SK-N-SH (cell line): ENCODE data around the gene GUCY1A2. TPM values are rescaled to one million over a fixed set of nuclear protein-coding genes. Genes with fewer than 3 reads are reported as not detected.

Experiments used
- CTCF ChIA-PET: fragments of 300-600, 350-600 bp; formaldehyde crosslinking; extraction: SDS; loops from one replicate; lab custom pipeline; 2021; lab: Yijun Ruan, JAX
- POLR2A ChIA-PET: fragments of 350-600 bp; sonication (Branson Sonifier 250); formaldehyde crosslinking; extraction: SDS; loops from one replicate; lab custom pipeline; 2020; ENCODE audit warnings: antibody characterized with exemption, inconsistent platforms; lab: Yijun Ruan, JAX
- DNase-seq: peaks from one replicate; pipeline ENCODE4 v3.0.0; 2012
- H2AFZ ChIP-seq: fragments of 200-600 bp; sonication (generic); 2 replicates; pipeline ENCODE4 v1.8.1; 2016; ENCODE audit warnings: antibody characterized with exemption, mild to moderate bottlenecking, low read depth
- H3F3A ChIP-seq: fragments of 200-600 bp; sonication (generic); replicated peaks from 2 replicates; pipeline ENCODE3; 2016; ENCODE audit warnings: antibody characterized with exemption, mild to moderate bottlenecking; ENCODE audit not compliant: insufficient read depth
- H3K27ac ChIP-seq, 2 experiments: fragments of 200-500 bp in 1 of 2; fragments of 200-600 bp in 1 of 2; sonication (Bioruptor generic) in 1 of 2; sonication (generic), shearing (Covaris generic) in 1 of 2; 2 replicates each; pipeline versions ENCODE4 v1.5.1 to v1.6.1; 2014 to 2016; ENCODE audit warnings: low read depth in 2 of 2, inconsistent platforms in 1 of 2, low read length in 1 of 2, mild to moderate bottlenecking in 1 of 2, mixed read lengths in 1 of 2
- H3K27me3 ChIP-seq: fragments of 200-600 bp; sonication (generic), shearing (Covaris generic); 2 replicates; pipeline ENCODE4 v1.6.1; 2016; ENCODE audit warnings: mixed run types; ENCODE audit not compliant: insufficient read depth
- H3K36me3 ChIP-seq, 2 experiments: fragments of 200-500 bp in 1 of 2; fragments of 200-600 bp in 1 of 2; sonication (Bioruptor generic) in 1 of 2; sonication (generic) in 1 of 2; replicated peaks in 1 of 2; 2 replicates each; pipeline versions ENCODE3 to v1.5.1; 2014 to 2016; ENCODE audit warnings: low read length in 1 of 2, mild to moderate bottlenecking in 1 of 2; ENCODE audit not compliant: insufficient read depth in 2 of 2, control insufficient read depth in 1 of 2
- H3K4me1 ChIP-seq, 2 experiments: fragments of 200-500 bp in 1 of 2; fragments of 200-600 bp in 1 of 2; sonication (Bioruptor generic) in 1 of 2; sonication (generic), shearing (Covaris generic) in 1 of 2; 2 replicates each; pipeline versions ENCODE4 v1.5.1 to v1.6.1; 2014 to 2016; ENCODE audit warnings: low read depth in 1 of 2, low read length in 1 of 2, mixed run types in 1 of 2; ENCODE audit not compliant: insufficient read depth in 2 of 2, control insufficient read depth in 1 of 2
- H3K4me2 ChIP-seq: fragments of 200-600 bp; sonication (generic), shearing (Covaris generic); 2 replicates; pipeline ENCODE4 v1.6.1; 2017; ENCODE audit warnings: mixed run types
- H3K4me3 ChIP-seq, 2 experiments: fragments of 200-500 bp in 1 of 2; fragments of 200-600 bp in 1 of 2; sonication (Bioruptor generic) in 1 of 2; sonication (generic), shearing (Covaris generic) in 1 of 2; 2 replicates each; pipeline versions ENCODE4 v1.5.1 to v1.8.1; 2014 to 2016; ENCODE audit warnings: low read depth in 2 of 2, inconsistent platforms in 1 of 2, low read length in 1 of 2, mild to moderate bottlenecking in 1 of 2, mixed read lengths in 1 of 2, moderate library complexity in 1 of 2
- H3K79me2 ChIP-seq: fragments of 200-600 bp; sonication (generic); 2 replicates; pipeline ENCODE4 v1.8.1; 2017; ENCODE audit warnings: mild to moderate bottlenecking; ENCODE audit not compliant: insufficient read depth
- H3K9ac ChIP-seq: fragments of 200-600 bp; sonication (generic); 2 replicates; pipeline ENCODE4 v1.6.1; 2017; ENCODE audit warnings: mixed run types
- H3K9me2 ChIP-seq: fragments of 200-600 bp; sonication (generic); 2 replicates; pipeline ENCODE4 v1.6.1; 2017; ENCODE audit warnings: mixed run types
- H3K9me3 ChIP-seq: fragments of 200-600 bp; sonication (generic); 2 replicates; pipeline ENCODE4 v1.6.1; 2017; ENCODE audit warnings: mixed run types, mild to moderate bottlenecking, moderate library complexity
- H4K20me1 ChIP-seq: fragments of 200-600 bp; sonication (generic); 2 replicates; pipeline ENCODE4 v1.6.1; 2017; ENCODE audit warnings: mild to moderate bottlenecking, mixed run types; ENCODE audit not compliant: insufficient read depth
- CTCF ChIP-seq: fragments of 200-600 bp; sonication (generic); IDR thresholded peaks from 2 replicates; pipeline ENCODE4 v1.6.1; 2017; ENCODE audit warnings: antibody characterized with exemption, mild to moderate bottlenecking, moderate library complexity
- EP300 ChIP-seq, 2 experiments: IDR thresholded peaks; 2 replicates each; pipeline versions ENCODE4 v1.4.0 to v1.6.1; 2012; ENCODE audit warnings: borderline replicate concordance in 1 of 2, low read depth in 1 of 2, low read length in 1 of 2
- FOSL2 ChIP-seq: IDR thresholded peaks from 2 replicates; pipeline ENCODE4 v1.4.0; 2012; ENCODE audit warnings: low read depth, mild to moderate bottlenecking, moderate library complexity, borderline replicate concordance
- FOXM1 ChIP-seq: IDR thresholded peaks from 2 replicates; pipeline ENCODE4 v1.4.0; 2012; ENCODE audit warnings: low read depth, mild to moderate bottlenecking
- GABPA ChIP-seq: IDR thresholded peaks from 2 replicates; pipeline ENCODE4 v1.4.0; 2012; ENCODE audit warnings: low read depth, mild to moderate bottlenecking
- GATA2 ChIP-seq: sonication (generic); formaldehyde crosslinking; IDR thresholded peaks from 2 replicates; pipeline ENCODE4 v1.5.0; 2020; ENCODE audit warnings: mild to moderate bottlenecking, missing genetic modification reagents
- JUND ChIP-seq: IDR thresholded peaks from 2 replicates; pipeline ENCODE4 v1.4.0; 2012
- MXI1 ChIP-seq: IDR thresholded peaks from 2 replicates; pipeline ENCODE4 v1.6.1; 2012; ENCODE audit warnings: mild to moderate bottlenecking, low read depth, low read length, improper control_type of control experiment
- PBX3 ChIP-seq: IDR thresholded peaks from 2 replicates; pipeline ENCODE4; 2012
- POLR2AphosphoS5 ChIP-seq: IDR thresholded peaks from 2 replicates; pipeline ENCODE4 v1.6.1; 2012; ENCODE audit warnings: low read depth, low read length
- RAD21 ChIP-seq: IDR thresholded peaks from 2 replicates; pipeline ENCODE4 v1.6.1; 2012; ENCODE audit warnings: mild to moderate bottlenecking, low read length
- RCOR1 ChIP-seq: fragments of 150-350 bp; IDR thresholded peaks from 2 replicates; pipeline ENCODE4 v1.6.1; 2017; ENCODE audit warnings: antibody characterized with exemption, low read length
- RXRA ChIP-seq: IDR thresholded peaks from 2 replicates; pipeline ENCODE4 v1.4.0; 2012; ENCODE audit warnings: low read depth, mild to moderate bottlenecking, borderline replicate concordance
- SIN3A ChIP-seq: IDR thresholded peaks from 2 replicates; pipeline ENCODE4 v1.6.1; 2012; ENCODE audit warnings: low read depth, mild to moderate bottlenecking, low read length, moderate library complexity, borderline replicate concordance
- SMC3 ChIP-seq: IDR thresholded peaks from 2 replicates; pipeline ENCODE4 v1.6.1; 2012; ENCODE audit warnings: low read depth, low read length, improper control_type of control experiment
- TEAD4 ChIP-seq: IDR thresholded peaks from 2 replicates; pipeline ENCODE4 v1.4.0; 2012; ENCODE audit warnings: mild to moderate bottlenecking, borderline replicate concordance; ENCODE audit not compliant: insufficient read depth
- WGBS: methylation state at CpG from one replicate; pipeline ENCODE4 v1.1.6; 2017; ENCODE audit warnings: low lambda C conversion rate; 5-methylcytosine and 5-hydroxymethylcytosine counted together
- polyA plus RNA-seq, 3 experiments: library from polyadenylated mRNA; depleted of rRNA; stranded (reverse); fragments of >200 nt; gene quantifications; 2 replicates each; pipeline ENCODE4 v1.2.3, GENCODE V29; 2012
- TF ChIP-seq, protein P1 (sequence below): fragments of 150-350 bp; IDR thresholded peaks from 2 replicates; pipeline ENCODE4 v1.6.1; 2016; ENCODE audit warnings: mild to moderate bottlenecking, low read depth, low read length

Gene GUCY1A2
- polyA plus RNA-seq, 1 of the 3 experiments (the other 2 are of a cell fraction) = 0.26 TPM

DNA sequence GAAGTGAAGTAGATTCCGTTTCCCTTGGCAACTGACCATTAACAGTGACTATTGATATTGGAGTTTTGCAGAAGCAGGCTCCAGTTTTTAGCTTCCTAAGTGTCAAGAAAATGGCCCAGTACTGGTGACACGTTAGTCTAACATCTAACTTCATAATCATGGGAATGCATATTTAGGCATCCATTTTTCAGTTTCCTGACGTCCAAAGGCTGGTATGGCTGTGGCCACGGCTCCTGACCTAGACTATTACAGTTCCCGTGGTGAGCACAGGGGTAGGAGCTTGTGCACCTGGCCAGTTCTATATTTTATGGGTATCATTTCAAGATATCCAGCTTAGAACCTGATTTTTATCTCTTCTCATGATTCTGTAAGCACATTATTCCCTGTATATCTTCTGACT, 323.8 kb downstream of the GUCY1A2 start:
- no peaks in the 10 kb centered on the region for H3K9me3 ChIP-seq
- WGBS = 59% methylated on average over 5 of the region's 5 CpGs
- H3K4me2 ChIP-seq = no peak overlapping the region
- ChIA-PET POLR2A (no interaction called here), CTCF (no interaction called here)
- TF ChIP-seq JUND (no peak), GATA2 (CRISPR knock-in tag) (no peak), GABPA (no peak), CTCF (no peak), POLR2AphosphoS5 (no peak), RAD21 (no peak), SIN3A (no peak), RXRA (no peak), SMC3 (no peak), EP300 (IDR thresholded peaks at IDR 0.05; ENCODE audit: borderline replicate concordance in 1 of 2, low read depth in 1 of 2, low read length in 1 of 2) (no peak), RCOR1 (no peak), FOSL2 (no peak)
- TF ChIP-seq, protein P1, sequence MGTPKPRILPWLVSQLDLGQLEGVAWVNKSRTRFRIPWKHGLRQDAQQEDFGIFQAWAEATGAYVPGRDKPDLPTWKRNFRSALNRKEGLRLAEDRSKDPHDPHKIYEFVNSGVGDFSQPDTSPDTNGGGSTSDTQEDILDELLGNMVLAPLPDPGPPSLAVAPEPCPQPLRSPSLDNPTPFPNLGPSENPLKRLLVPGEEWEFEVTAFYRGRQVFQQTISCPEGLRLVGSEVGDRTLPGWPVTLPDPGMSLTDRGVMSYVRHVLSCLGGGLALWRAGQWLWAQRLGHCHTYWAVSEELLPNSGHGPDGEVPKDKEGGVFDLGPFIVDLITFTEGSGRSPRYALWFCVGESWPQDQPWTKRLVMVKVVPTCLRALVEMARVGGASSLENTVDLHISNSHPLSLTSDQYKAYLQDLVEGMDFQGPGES = no peak
- H3K27me3 ChIP-seq = no peaks in the 10 kb centered on the region
- no peaks in the 10 kb centered on the region for H3F3A ChIP-seq
- no peak overlapping the region for H3K27ac ChIP-seq
- 0 out of 4 replicates have a peak, but pooled peaks cover 0 to 3% of the 10 kb centered on the region in 2 experiments for H3K4me1 ChIP-seq
- no peaks in the 10 kb centered on the region for H4K20me1 ChIP-seq
- no peak for DNase-seq
- H2AFZ ChIP-seq = no peak overlapping the region
- H3K9me2 ChIP-seq = no peaks in the 10 kb centered on the region
- no peak overlapping the region for H3K9ac ChIP-seq
- no peaks in the 10 kb centered on the region for H3K36me3 ChIP-seq
- H3K4me3 ChIP-seq = no peak overlapping the region
- no peaks in the 10 kb centered on the region for H3K79me2 ChIP-seq

GRCh38 chr11:106691807-106692365, 326.4 kb downstream of the GUCY1A2 start:
- POLR2A ChIA-PET = no interaction called here

More at GRCh38 chr11:106691807-106692365, 326.4 kb downstream of the GUCY1A2 start:
- H2AFZ ChIP-seq = no peak overlapping the region
- CTCF ChIA-PET = interaction anchor here (1.0 kb wide), 1 partner anchor 20 kb away, joined by 3 read pairs; no protein-coding TSS in a partner anchor
- no peak overlapping the region for H3K4me3 ChIP-seq
- no peak overlapping the region for H3K27ac ChIP-seq
- no peak overlapping the region for H3K9ac ChIP-seq
- TF ChIP-seq TEAD4 = no peak
- no peak for TF ChIP-seq FOXM1
- TF ChIP-seq PBX3 = no peak
- TF ChIP-seq FOSL2 = peak; percentile 45; the same call in 1 of the 2 replicates
- no peak for TF ChIP-seq MXI1
- no peak for TF ChIP-seq CTCF
- TF ChIP-seq, all 33 proteins: peak for 1
- Histone ChIP-seq H3K4me1 (0 out of 4 replicates have a peak, but pooled peaks cover 0 to 3% of the 10 kb centered on the region in 2 experiments), H3K36me3 (no peaks in the 10 kb centered on the region), H3K9me2 (no peaks in the 10 kb centered on the region), H4K20me1 (no peaks in the 10 kb centered on the region), H3F3A (no peaks in the 10 kb centered on the region), H3K79me2 (no peaks in the 10 kb centered on the region), H3K4me2 (no peak overlapping the region), H3K27me3 (no peaks in the 10 kb centered on the region), H3K9me3 (no peaks in the 10 kb centered on the region)
- DNase-seq = no peak
